DMS53 treated with DMSO at 0.1 percent for 48 hours (cell line): ENCODE data around the gene WASF2.

Source experiments
- DNase-seq: peaks from one replicate; lab custom pipeline; 2025; ENCODE audit not compliant: unreplicated experiment; lab: John Stamatoyannopoulos, UW

WASF2 gene

GRCh38 chr1:27380766-27381733, 108.9 kb downstream of the WASF2 start:
- DNase-seq = no peak

DNA sequence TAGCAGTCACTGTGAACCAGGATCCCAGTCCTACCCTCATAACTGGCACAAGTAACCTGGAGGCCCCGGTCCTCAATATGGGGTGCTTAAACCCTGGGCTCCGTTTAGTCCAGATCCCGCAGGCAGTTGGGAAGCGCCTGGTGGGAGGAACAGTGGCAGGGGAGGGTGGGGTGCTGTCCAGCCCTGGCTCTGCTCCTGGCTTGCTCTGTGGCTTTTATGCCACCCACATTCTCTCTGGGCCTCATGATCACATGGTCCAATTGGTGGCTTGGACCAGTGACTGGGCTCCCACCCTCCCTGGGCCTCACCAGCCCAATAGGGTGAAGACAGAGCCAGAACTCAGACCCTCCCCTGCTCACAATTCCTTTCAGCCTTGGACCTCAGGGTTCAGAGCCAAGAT, 109.7 kb downstream of the WASF2 start:
- DNase-seq = no peak

- no peak for DNase-seq
Measured at GRCh38 chr1:27379564-27380122, 110.3 kb downstream of the WASF2 start.

DNA sequence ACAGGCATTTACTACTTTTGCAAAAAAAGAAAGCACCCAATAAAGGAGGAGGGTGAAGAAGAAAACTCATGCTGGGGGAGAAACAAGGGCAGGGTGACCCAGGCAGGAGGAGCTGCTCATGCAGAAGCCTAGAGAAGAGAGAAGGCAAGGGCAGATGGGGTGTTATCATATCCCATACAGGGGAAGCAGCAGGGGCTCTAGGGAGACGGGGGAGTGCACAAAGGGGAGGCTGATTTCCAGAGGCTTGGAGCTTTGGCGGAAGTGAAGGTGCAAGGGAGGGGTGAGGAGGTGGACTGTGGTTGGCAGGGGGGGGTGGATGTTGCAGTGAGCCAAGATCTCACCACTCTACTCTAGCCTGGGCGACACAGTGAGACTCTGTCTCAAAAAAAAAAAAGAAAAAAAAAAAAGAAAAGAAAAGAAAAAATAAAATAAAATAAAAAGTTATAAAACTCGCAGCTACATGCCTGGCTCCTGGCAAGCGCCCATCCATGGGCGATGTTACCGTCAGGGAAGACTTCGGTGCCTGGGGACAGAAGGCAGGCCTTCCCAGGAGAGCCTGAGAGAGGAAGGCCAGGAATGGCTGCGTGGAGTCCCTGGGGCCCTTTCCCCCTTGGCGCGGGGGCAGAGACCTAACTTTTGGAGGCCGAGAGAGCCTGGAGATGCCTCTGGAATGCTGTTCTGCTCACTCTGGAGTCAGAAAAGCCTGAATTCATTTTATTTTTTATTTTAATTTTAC, 112.0 kb downstream of the WASF2 start:
- DNase-seq = no peak

DNA sequence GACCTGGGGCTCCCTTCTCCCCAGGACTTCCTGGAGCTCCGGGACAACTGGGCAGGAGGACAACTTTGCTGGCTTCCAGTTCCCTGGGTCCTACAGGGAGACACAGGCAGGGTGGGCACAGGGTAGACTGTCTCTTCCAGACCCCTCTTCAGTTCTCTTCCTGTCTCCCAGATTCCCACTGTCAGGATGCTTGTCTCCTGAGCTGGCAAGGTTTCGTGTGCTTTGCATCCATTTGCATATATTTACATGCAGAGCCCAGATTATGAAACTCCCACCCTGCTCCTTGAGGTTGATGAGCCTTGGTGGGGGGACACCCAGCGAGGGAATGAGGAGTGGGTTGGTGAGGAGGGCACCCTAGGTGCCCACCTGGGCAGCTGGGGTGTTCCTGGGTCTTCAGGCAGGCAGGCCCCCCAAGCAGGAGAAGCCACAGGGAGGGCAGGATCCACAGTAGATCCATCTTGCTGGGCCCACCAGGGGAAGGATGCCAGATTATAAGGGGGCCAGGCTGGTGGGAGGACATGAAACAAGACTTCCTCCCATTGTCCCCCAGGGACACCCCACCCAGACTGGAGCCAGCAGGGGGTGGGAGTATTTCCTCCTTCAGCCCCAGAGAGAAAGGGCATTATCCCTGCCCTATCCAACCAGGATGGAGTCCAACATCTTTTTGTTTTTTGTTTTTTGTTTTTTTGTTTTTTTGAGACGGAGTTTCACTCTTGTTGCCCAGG, 115.4 kb downstream of the WASF2 start, which contains the start of gene FCN3:
FCN3 (minus strand) TSS at position 463 of the 725 bp plus-strand sequence; CDS start at position 457, 6 bp downstream.
- no peak for DNase-seq

- DNase-seq = no peak
Measured at GRCh38 chr1:27372808-27373690, 116.9 kb downstream of the WASF2 start.

DNA sequence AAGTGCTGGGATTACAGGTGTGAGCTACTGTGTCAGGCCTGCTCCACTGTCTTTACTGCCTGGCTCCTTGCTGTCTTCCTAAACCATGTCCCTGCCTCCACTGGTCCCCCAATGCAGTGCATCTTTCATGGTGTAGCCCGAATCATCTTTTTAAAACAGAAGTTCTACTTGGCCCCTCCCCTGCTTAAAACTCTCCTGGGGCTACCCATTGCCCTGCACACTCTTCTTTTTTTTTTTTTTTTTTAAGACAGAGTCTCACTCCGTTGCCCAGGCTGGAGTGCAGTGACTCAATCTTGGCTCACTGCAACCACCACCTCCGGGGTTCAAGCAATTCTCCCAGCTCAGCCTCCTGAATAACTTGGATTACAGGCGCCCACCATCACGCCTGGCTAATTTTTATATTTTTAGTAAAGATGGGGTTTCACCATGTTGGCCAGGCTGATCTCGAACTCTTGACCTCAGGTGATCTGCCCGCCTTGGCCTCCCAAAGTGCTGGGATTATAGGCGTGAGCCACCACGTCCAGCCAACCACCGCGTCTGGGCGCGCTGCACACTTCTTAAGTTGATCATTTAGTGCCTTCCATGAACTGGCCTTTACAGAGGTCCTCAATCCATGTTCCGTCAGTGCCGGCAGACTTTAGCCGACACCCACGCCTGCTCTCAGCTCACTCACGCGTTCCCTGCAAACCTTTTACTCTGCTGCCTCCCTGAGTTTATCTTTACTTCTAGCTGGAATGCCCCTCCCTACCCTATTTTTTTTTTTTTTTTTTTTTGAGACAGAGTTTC, 117.8 kb downstream of the WASF2 start:
- DNase-seq = no peak

GRCh38 chr1:27368869-27369582, 120.9 kb downstream of the WASF2 start:
- peak; percentile 14 for DNase-seq

GRCh38 chr1:27367160-27367650, 122.8 kb downstream of the WASF2 start:
- no peak for DNase-seq

- DNase-seq = peak; percentile 62
Measured at GRCh38 chr1:27366411-27367159, 123.4 kb downstream of the WASF2 start, which contains the start of gene MAP3K6. MAP3K6 (minus strand) TSS chr1:27366961; CDS start chr1:27366597, 364 bp downstream.

GRCh38 chr1:27366113-27366410, 123.9 kb downstream of the WASF2 start:
- DNase-seq = peak; percentile 58

GRCh38 chr1:27365372-27366112, 124.4 kb downstream of the WASF2 start:
- DNase-seq = peak; percentile 77

GRCh38 chr1:27364696-27365371, 125.1 kb downstream of the WASF2 start:
- no peak for DNase-seq

DNA sequence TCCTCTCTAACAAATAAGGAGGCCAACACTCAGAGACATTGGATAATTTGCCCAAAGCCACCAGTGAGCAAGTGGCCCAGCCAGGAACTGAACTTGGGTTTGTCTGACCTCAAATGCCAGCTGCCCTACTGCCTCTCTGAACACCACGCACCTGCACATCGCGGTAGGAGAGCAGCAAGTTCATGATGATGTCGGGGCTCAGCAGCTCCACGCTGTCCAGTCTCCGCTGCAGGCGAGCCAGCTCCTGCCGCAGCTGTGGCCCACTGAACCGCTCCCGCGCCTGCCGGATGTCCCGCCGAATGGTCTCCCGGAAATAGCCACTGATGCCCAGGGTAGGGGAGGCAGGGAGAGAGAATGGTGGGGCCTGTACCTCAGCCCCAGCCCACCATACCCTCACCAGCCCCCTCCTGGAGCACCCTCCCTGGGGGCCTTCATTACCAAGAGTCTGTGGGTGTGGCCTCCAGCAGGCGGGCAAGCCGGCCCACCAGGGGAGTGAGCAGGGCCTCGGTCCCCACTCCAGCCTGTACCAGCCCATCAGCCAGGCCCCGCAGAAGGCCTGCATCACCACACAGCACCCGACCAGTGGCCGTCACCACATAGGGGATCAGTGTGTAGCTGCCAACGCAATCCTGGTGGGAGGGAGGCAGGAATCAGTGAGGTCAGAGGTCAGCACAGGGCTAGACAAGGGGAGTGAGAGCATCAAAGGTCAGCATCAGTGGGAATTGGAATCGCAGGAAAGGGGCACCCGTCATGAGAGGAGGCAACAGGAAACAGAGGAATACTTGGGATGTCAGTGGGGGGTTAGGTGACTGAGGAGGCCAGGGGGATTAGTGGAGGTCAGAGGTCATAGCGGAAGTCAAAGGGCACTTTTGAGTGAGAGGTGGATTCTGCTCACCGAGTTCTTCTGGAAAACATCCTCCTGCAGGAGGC, 125.9 kb downstream of the WASF2 start:
- DNase-seq = no peak

DNA sequence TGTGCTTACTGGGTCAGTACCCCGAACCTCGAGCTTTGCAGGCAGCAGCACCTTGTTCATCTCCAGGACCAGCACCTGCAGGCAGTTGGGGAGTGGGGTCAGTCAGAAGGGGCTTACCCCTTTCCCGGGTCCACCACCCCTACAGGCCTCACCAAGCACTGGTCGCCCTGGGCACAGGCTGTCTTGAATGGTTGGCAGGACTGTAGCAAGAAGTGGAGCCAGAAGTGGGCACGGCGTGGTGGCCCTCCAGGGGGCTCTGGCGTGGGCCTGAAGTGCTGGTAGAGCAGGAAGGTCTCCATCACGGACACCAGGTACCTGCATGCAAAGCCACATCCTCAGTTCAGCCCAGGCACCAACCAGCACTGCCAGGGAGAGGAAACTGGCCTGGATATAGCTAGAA, 128.4 kb downstream of the WASF2 start:
- no peak for DNase-seq
